ENCODE data around the gene ZNF598.
A peak's percentile ranks its signal among the peaks of the same experiment; 100 is the strongest.
"Not testable (repeated sequence)": the region's sequence is repeated elsewhere in the genome, so short reads cannot be mapped to it uniquely, and the experiment has no call there.

The ZNF598 gene

GRCh38 chr16:2016407-2016922, 6.8 kb upstream of the ZNF598 start:
- Histone ChIP-seq H3K4me1 (ENCODE audit: insufficient read depth, insufficient read length) (peaks cover 13% of the 10 kb centered on the region), H3K27me3 (ENCODE audit: insufficient read depth, insufficient read length) (peaks cover 25% of the 10 kb centered on the region), H3K9ac (ENCODE audit: insufficient read length, low read depth) (no peak overlapping the region), H3K9me3 (ENCODE audit: insufficient read depth, low read length) (no peaks in the 10 kb centered on the region), H3K4me3 (ENCODE audit: insufficient read length, low read depth) (no peak overlapping the region), H3K36me3 (ENCODE audit: insufficient read depth, insufficient read length, low read length) (no peaks in the 10 kb centered on the region)
- DNase-seq (ENCODE audit: low read depth, low spot score): no peak
- TF ChIP-seq YY1 (IDR thresholded peaks at IDR 0.05; ENCODE audit: insufficient read depth, insufficient read length) (no peak), SUZ12 (IDR thresholded peaks at IDR 0.05; ENCODE audit: extremely low read depth, insufficient read depth, insufficient read length) (no peak), ZNF274 (IDR thresholded peaks at IDR 0.05; ENCODE audit: low read depth, low read length) (no peak)

- Histone ChIP-seq H3K4me1 (ENCODE audit: insufficient read depth, insufficient read length) (peaks cover 13% of the 10 kb centered on the region), H3K9ac (ENCODE audit: insufficient read length, low read depth) (peak overlapping the region; percentile 1), H3K27me3 (ENCODE audit: insufficient read depth, insufficient read length) (peaks cover 22% of the 10 kb centered on the region), H3K36me3 (ENCODE audit: insufficient read depth, insufficient read length, low read length) (peaks cover under 1% of the 10 kb centered on the region), H3K9me3 (ENCODE audit: insufficient read depth, low read length) (no peaks in the 10 kb centered on the region), H3K4me3 (ENCODE audit: insufficient read length, low read depth) (no peak overlapping the region)
- no peak for DNase-seq (ENCODE audit: low read depth, low spot score)
- TF ChIP-seq ZNF274 (IDR thresholded peaks at IDR 0.05; ENCODE audit: low read depth, low read length): no peak
- no peak for TF ChIP-seq YY1 (IDR thresholded peaks at IDR 0.05; ENCODE audit: insufficient read depth, insufficient read length)
- no peak for TF ChIP-seq SUZ12 (IDR thresholded peaks at IDR 0.05; ENCODE audit: extremely low read depth, insufficient read depth, insufficient read length)
Observed at GRCh38 chr16:2015947-2016208, 6.3 kb upstream of the ZNF598 start.

DNA sequence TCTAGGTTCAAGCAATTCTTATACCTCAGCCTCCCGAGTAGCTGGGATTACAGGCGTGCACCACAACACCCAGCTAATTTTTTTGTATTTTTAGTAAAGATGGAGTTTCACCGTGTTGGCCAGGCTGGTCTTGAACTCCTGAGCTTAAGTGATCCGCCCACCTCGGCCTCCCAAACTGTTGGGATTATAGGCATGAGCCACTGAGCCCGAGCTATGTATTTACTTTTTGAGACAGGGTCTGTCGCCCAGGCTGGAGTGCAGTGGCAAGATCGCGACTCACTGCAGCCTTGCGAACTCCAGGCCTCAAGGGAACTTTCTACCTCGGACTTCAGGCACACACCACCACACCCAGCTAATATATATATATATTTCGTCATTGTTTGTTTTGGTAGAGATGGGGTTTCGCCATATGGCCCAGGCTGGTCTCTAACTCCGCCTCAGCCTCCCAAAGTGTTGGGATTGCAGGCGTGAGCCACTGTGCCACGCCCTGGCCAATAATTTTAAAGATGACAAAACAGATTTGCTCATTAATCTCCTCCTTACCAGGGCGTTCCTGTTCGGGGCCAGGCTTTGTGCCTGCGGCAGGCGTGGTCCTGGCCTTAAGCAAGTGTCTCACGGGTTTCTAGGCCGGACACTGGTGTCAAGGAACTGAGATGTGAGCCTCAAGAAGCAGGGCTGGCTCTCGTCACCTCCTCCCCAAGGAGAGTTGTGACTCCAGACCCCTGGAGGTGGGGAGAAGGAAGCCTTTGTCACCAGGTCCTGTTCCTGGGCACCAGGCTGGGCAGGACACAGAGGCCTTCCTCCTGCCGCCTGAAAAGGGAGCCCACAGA, 5.7 kb upstream of the ZNF598 start:
- peaks cover 17% of the 10 kb centered on the region for H3K27me3 ChIP-seq (ENCODE audit: insufficient read depth, insufficient read length)
- H3K9ac ChIP-seq (ENCODE audit: insufficient read length, low read depth): peak overlapping the region; percentile 1
- TF ChIP-seq ZNF274 (IDR thresholded peaks at IDR 0.05; ENCODE audit: low read depth, low read length): no peak
- no peak for TF ChIP-seq YY1 (IDR thresholded peaks at IDR 0.05; ENCODE audit: insufficient read depth, insufficient read length)
- TF ChIP-seq SUZ12 (IDR thresholded peaks at IDR 0.05; ENCODE audit: extremely low read depth, insufficient read depth, insufficient read length): no peak
- H3K4me1 ChIP-seq (ENCODE audit: insufficient read depth, insufficient read length): peaks cover 13% of the 10 kb centered on the region
- DNase-seq (ENCODE audit: low read depth, low spot score): no peak
- H3K9me3 ChIP-seq (ENCODE audit: insufficient read depth, low read length): no peaks in the 10 kb centered on the region
- H3K4me3 ChIP-seq (ENCODE audit: insufficient read length, low read depth): no peak overlapping the region
- H3K36me3 ChIP-seq (ENCODE audit: insufficient read depth, insufficient read length, low read length): peaks cover 4% of the 10 kb centered on the region

GRCh38 chr16:2013527-2013926, 3.9 kb upstream of the ZNF598 start:
- Histone ChIP-seq H3K4me1 (ENCODE audit: insufficient read depth, insufficient read length) (peaks cover 6% of the 10 kb centered on the region), H3K9ac (ENCODE audit: insufficient read length, low read depth) (no peak overlapping the region), H3K4me3 (ENCODE audit: insufficient read length, low read depth) (no peak overlapping the region), H3K9me3 (ENCODE audit: insufficient read depth, low read length) (no peaks in the 10 kb centered on the region), H3K36me3 (ENCODE audit: insufficient read depth, insufficient read length, low read length) (peaks cover 4% of the 10 kb centered on the region), H3K27me3 (ENCODE audit: insufficient read depth, insufficient read length) (no peaks in the 10 kb centered on the region)
- TF ChIP-seq YY1 (IDR thresholded peaks at IDR 0.05; ENCODE audit: insufficient read depth, insufficient read length) (no peak), ZNF274 (IDR thresholded peaks at IDR 0.05; ENCODE audit: low read depth, low read length) (no peak), SUZ12 (IDR thresholded peaks at IDR 0.05; ENCODE audit: extremely low read depth, insufficient read depth, insufficient read length) (no peak)
- no peak for DNase-seq (ENCODE audit: low read depth, low spot score)

- not testable (repeated sequence) for H3K9ac ChIP-seq (ENCODE audit: insufficient read length, low read depth); H3K9me3 ChIP-seq (ENCODE audit: insufficient read depth, low read length); H3K27me3 ChIP-seq (ENCODE audit: insufficient read depth, insufficient read length); H3K4me3 ChIP-seq (ENCODE audit: insufficient read length, low read depth); DNase-seq (ENCODE audit: low read depth, low spot score)
- Histone ChIP-seq H3K36me3 (ENCODE audit: insufficient read depth, insufficient read length, low read length) (peaks cover 22% of the 10 kb centered on the region), H3K4me1 (ENCODE audit: insufficient read depth, insufficient read length) (peaks cover 16% of the 10 kb centered on the region)
Observed at GRCh38 chr16:2011726-2012125, 2.1 kb upstream of the ZNF598 start.

- peaks cover 45% of the 10 kb centered on the region for H3K36me3 ChIP-seq (ENCODE audit: insufficient read depth, insufficient read length, low read length)
Observed at GRCh38 chr16:2009164-2009711, 383 bp downstream of the ZNF598 start.

DNA sequence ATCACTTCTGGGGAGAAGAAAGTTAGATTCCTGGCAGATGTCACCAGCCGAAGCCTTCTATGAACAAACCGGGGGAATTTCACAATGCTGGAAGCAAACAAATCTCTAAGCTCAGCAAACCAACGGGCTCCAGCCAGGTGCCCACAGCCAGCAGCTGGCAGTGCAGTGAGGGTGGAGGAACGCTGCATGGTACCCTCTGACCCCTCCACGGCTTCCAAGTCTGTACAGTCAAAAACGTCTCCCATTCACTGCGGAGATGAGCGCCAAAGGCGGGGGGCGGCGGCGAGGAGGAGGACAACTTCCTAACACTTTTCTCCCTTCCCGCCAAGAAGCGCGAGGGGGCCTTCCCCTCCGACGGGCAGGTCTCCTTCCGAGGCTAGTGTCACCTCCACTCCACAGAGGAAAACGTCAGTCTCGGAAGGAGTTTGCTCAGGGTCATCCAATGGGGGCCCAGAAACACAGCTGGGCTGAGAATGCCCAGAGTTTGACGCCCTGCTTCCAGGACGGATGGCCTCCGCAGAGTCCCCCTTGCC, 924 bp downstream of the ZNF598 start:
- no peak for DNase-seq (ENCODE audit: low read depth, low spot score)
- TF ChIP-seq YY1 (IDR thresholded peaks at IDR 0.05; ENCODE audit: insufficient read depth, insufficient read length): no peak
- no peak for TF ChIP-seq SUZ12 (IDR thresholded peaks at IDR 0.05; ENCODE audit: extremely low read depth, insufficient read depth, insufficient read length)
- TF ChIP-seq ZNF274 (IDR thresholded peaks at IDR 0.05; ENCODE audit: low read depth, low read length): no peak
- H3K4me1 ChIP-seq (ENCODE audit: insufficient read depth, insufficient read length): peaks cover 28% of the 10 kb centered on the region
- H3K9ac ChIP-seq (ENCODE audit: insufficient read length, low read depth): peak overlapping the region; percentile 92
- peak overlapping the region; percentile 76 for H3K4me3 ChIP-seq (ENCODE audit: insufficient read length, low read depth)
- H3K36me3 ChIP-seq (ENCODE audit: insufficient read depth, insufficient read length, low read length): peaks cover 45% of the 10 kb centered on the region
- H3K9me3 ChIP-seq (ENCODE audit: insufficient read depth, low read length): no peaks in the 10 kb centered on the region
- H3K27me3 ChIP-seq (ENCODE audit: insufficient read depth, insufficient read length): no peaks in the 10 kb centered on the region

More at GRCh38 chr16:2009164-2009711, 383 bp downstream of the ZNF598 start:
- peak overlapping the region; percentile 76 for H3K4me3 ChIP-seq (ENCODE audit: insufficient read length, low read depth)
- no peak for TF ChIP-seq SUZ12 (IDR thresholded peaks at IDR 0.05; ENCODE audit: extremely low read depth, insufficient read depth, insufficient read length)
- TF ChIP-seq YY1 (IDR thresholded peaks at IDR 0.05; ENCODE audit: insufficient read depth, insufficient read length): no peak
- no peak for TF ChIP-seq ZNF274 (IDR thresholded peaks at IDR 0.05; ENCODE audit: low read depth, low read length)
- no peak for DNase-seq (ENCODE audit: low read depth, low spot score)
- H3K27me3 ChIP-seq (ENCODE audit: insufficient read depth, insufficient read length): no peaks in the 10 kb centered on the region
- no peaks in the 10 kb centered on the region for H3K9me3 ChIP-seq (ENCODE audit: insufficient read depth, low read length)
- H3K4me1 ChIP-seq (ENCODE audit: insufficient read depth, insufficient read length): peaks cover 27% of the 10 kb centered on the region
- H3K9ac ChIP-seq (ENCODE audit: insufficient read length, low read depth): peak overlapping the region; percentile 92
